SK-N-SH (cell line): ENCODE measurements around the gene EPB41L2. TPM values are rescaled to one million over a fixed set of nuclear protein-coding genes. Genes with fewer than 3 reads are reported as not detected.

ENCODE experiments used
- CTCF ChIA-PET: fragments of 300-600, 350-600 bp; formaldehyde crosslinking; extraction: SDS; loops from one replicate; lab custom pipeline; 2021; lab: Yijun Ruan, JAX
- POLR2A ChIA-PET: fragments of 350-600 bp; sonication (Branson Sonifier 250); formaldehyde crosslinking; extraction: SDS; loops from one replicate; lab custom pipeline; 2020; ENCODE audit warnings: antibody characterized with exemption, inconsistent platforms; lab: Yijun Ruan, JAX
- DNase-seq: peaks from one replicate; pipeline ENCODE4 v3.0.0; 2012
- H2AFZ ChIP-seq: fragments of 200-600 bp; sonication (generic); 2 replicates; pipeline ENCODE4 v1.8.1; 2016; ENCODE audit warnings: antibody characterized with exemption, mild to moderate bottlenecking, low read depth
- H3F3A ChIP-seq: fragments of 200-600 bp; sonication (generic); replicated peaks from 2 replicates; pipeline ENCODE3; 2016; ENCODE audit warnings: antibody characterized with exemption, mild to moderate bottlenecking; ENCODE audit not compliant: insufficient read depth
- H3K27ac ChIP-seq, 2 experiments: fragments of 200-500 bp in 1 of 2; fragments of 200-600 bp in 1 of 2; sonication (Bioruptor generic) in 1 of 2; sonication (generic), shearing (Covaris generic) in 1 of 2; 2 replicates each; pipeline versions ENCODE4 v1.5.1 to v1.6.1; 2014 to 2016; ENCODE audit warnings: low read depth in 2 of 2, inconsistent platforms in 1 of 2, low read length in 1 of 2, mild to moderate bottlenecking in 1 of 2, mixed read lengths in 1 of 2
- H3K27me3 ChIP-seq: fragments of 200-600 bp; sonication (generic), shearing (Covaris generic); 2 replicates; pipeline ENCODE4 v1.6.1; 2016; ENCODE audit warnings: mixed run types; ENCODE audit not compliant: insufficient read depth
- H3K36me3 ChIP-seq, 2 experiments: fragments of 200-500 bp in 1 of 2; fragments of 200-600 bp in 1 of 2; sonication (Bioruptor generic) in 1 of 2; sonication (generic) in 1 of 2; replicated peaks in 1 of 2; 2 replicates each; pipeline versions ENCODE3 to v1.5.1; 2014 to 2016; ENCODE audit warnings: low read length in 1 of 2, mild to moderate bottlenecking in 1 of 2; ENCODE audit not compliant: insufficient read depth in 2 of 2, control insufficient read depth in 1 of 2
- H3K4me1 ChIP-seq, 2 experiments: fragments of 200-500 bp in 1 of 2; fragments of 200-600 bp in 1 of 2; sonication (Bioruptor generic) in 1 of 2; sonication (generic), shearing (Covaris generic) in 1 of 2; 2 replicates each; pipeline versions ENCODE4 v1.5.1 to v1.6.1; 2014 to 2016; ENCODE audit warnings: low read depth in 1 of 2, low read length in 1 of 2, mixed run types in 1 of 2; ENCODE audit not compliant: insufficient read depth in 2 of 2, control insufficient read depth in 1 of 2
- H3K4me2 ChIP-seq: fragments of 200-600 bp; sonication (generic), shearing (Covaris generic); 2 replicates; pipeline ENCODE4 v1.6.1; 2017; ENCODE audit warnings: mixed run types
- H3K4me3 ChIP-seq, 2 experiments: fragments of 200-500 bp in 1 of 2; fragments of 200-600 bp in 1 of 2; sonication (Bioruptor generic) in 1 of 2; sonication (generic), shearing (Covaris generic) in 1 of 2; 2 replicates each; pipeline versions ENCODE4 v1.5.1 to v1.8.1; 2014 to 2016; ENCODE audit warnings: low read depth in 2 of 2, inconsistent platforms in 1 of 2, low read length in 1 of 2, mild to moderate bottlenecking in 1 of 2, mixed read lengths in 1 of 2, moderate library complexity in 1 of 2
- H3K79me2 ChIP-seq: fragments of 200-600 bp; sonication (generic); 2 replicates; pipeline ENCODE4 v1.8.1; 2017; ENCODE audit warnings: mild to moderate bottlenecking; ENCODE audit not compliant: insufficient read depth
- H3K9ac ChIP-seq: fragments of 200-600 bp; sonication (generic); 2 replicates; pipeline ENCODE4 v1.6.1; 2017; ENCODE audit warnings: mixed run types
- H3K9me2 ChIP-seq: fragments of 200-600 bp; sonication (generic); 2 replicates; pipeline ENCODE4 v1.6.1; 2017; ENCODE audit warnings: mixed run types
- H3K9me3 ChIP-seq: fragments of 200-600 bp; sonication (generic); 2 replicates; pipeline ENCODE4 v1.6.1; 2017; ENCODE audit warnings: mixed run types, mild to moderate bottlenecking, moderate library complexity
- H4K20me1 ChIP-seq: fragments of 200-600 bp; sonication (generic); 2 replicates; pipeline ENCODE4 v1.6.1; 2017; ENCODE audit warnings: mild to moderate bottlenecking, mixed run types; ENCODE audit not compliant: insufficient read depth
- EP300 ChIP-seq, 2 experiments: IDR thresholded peaks; 2 replicates each; pipeline versions ENCODE4 v1.4.0 to v1.6.1; 2012; ENCODE audit warnings: borderline replicate concordance in 1 of 2, low read depth in 1 of 2, low read length in 1 of 2
- FOSL2 ChIP-seq: IDR thresholded peaks from 2 replicates; pipeline ENCODE4 v1.4.0; 2012; ENCODE audit warnings: low read depth, mild to moderate bottlenecking, moderate library complexity, borderline replicate concordance
- MXI1 ChIP-seq: IDR thresholded peaks from 2 replicates; pipeline ENCODE4 v1.6.1; 2012; ENCODE audit warnings: mild to moderate bottlenecking, low read depth, low read length, improper control_type of control experiment
- PBX3 ChIP-seq: IDR thresholded peaks from 2 replicates; pipeline ENCODE4; 2012
- REST ChIP-seq: IDR thresholded peaks from 2 replicates; pipeline ENCODE4 v1.6.1; 2012; ENCODE audit warnings: mild to moderate bottlenecking, low read depth, low read length, moderate library complexity
- TCF12 ChIP-seq: IDR thresholded peaks from 2 replicates; pipeline ENCODE4 v1.4.0; 2012
- YY1 ChIP-seq: IDR thresholded peaks from 2 replicates; pipeline ENCODE4 v1.4.0; 2012; ENCODE audit warnings: low read depth, mild to moderate bottlenecking
- WGBS: methylation state at CpG from one replicate; pipeline ENCODE4 v1.1.6; 2017; ENCODE audit warnings: low lambda C conversion rate; 5-methylcytosine and 5-hydroxymethylcytosine counted together
- polyA plus RNA-seq, 3 experiments: library from polyadenylated mRNA; depleted of rRNA; stranded (reverse); fragments of >200 nt; gene quantifications; 2 replicates each; pipeline ENCODE4 v1.2.3, GENCODE V29; 2012

Gene EPB41L2
- polyA plus RNA-seq, 1 of the 3 experiments (the other 2 are of a cell fraction): 1.4 TPM

- H3K4me1 ChIP-seq: no peaks in the 10 kb centered on the region
- POLR2A ChIA-PET: no interaction called here
- H3F3A ChIP-seq: no peaks in the 10 kb centered on the region
- no peak for DNase-seq
- WGBS: 0% methylated on average over 1 of the region's 1 CpG
- no peak overlapping the region for H2AFZ ChIP-seq
- no peak overlapping the region for H3K27ac ChIP-seq
- TF ChIP-seq TCF12: no peak
- H3K4me3 ChIP-seq: no peak overlapping the region
- no peaks in the 10 kb centered on the region for H4K20me1 ChIP-seq
- 0 out of 2 replicates have a peak, but pooled peaks cover 3% of the 10 kb centered on the region for H3K9me2 ChIP-seq
- CTCF ChIA-PET: interaction anchor here (1.0 kb wide), 1 partner anchor 227 kb away, joined by 4 read pairs; no protein-coding TSS in a partner anchor
- H3K36me3 ChIP-seq: no peaks in the 10 kb centered on the region
- no peaks in the 10 kb centered on the region for H3K9me3 ChIP-seq
- H3K79me2 ChIP-seq: no peaks in the 10 kb centered on the region
- no peak overlapping the region for H3K4me2 ChIP-seq
- H3K27me3 ChIP-seq: peaks cover 20% of the 10 kb centered on the region; the same call in 1 of the 2 replicates
- H3K9ac ChIP-seq: no peak overlapping the region
These were observed 49.2 kb upstream of the EPB41L2 start for GRCh38 chr6:131112249-131112648.

GRCh38 chr6:131107151-131107550 is 44.1 kb upstream of the EPB41L2 start:
- Histone ChIP-seq H3F3A (no peaks in the 10 kb centered on the region), H3K79me2 (no peaks in the 10 kb centered on the region), H3K27me3 (peaks cover 12% of the 10 kb centered on the region; the same call in 1 of the 2 replicates), H3K4me1 (peaks cover 0 to 8% of the 10 kb centered on the region in 2 experiments; a peak in 1 of 4 replicates), H3K27ac (no peak overlapping the region), H3K9ac (no peak overlapping the region), H3K4me2 (no peak overlapping the region), H4K20me1 (no peaks in the 10 kb centered on the region), H3K4me3 (no peak overlapping the region), H3K36me3 (no peaks in the 10 kb centered on the region), H3K9me2 (0 out of 2 replicates have a peak, but pooled peaks cover 3% of the 10 kb centered on the region), H2AFZ (no peak overlapping the region), H3K9me3 (no peaks in the 10 kb centered on the region)
- 6% methylated on average over 1 of the region's 1 CpG for WGBS
- ChIA-PET POLR2A (no interaction called here), CTCF (no interaction called here)
- DNase-seq: no peak
- TF ChIP-seq REST (no peak), FOSL2 (no peak), PBX3 (no peak), YY1 (no peak), EP300 (IDR thresholded peaks at IDR 0.05; ENCODE audit: borderline replicate concordance in 1 of 2, low read depth in 1 of 2, low read length in 1 of 2) (no peak), MXI1 (no peak)
